CD14-positive monocyte (primary cell): ENCODE results near the gene BPTF. TPM values are rescaled to one million over a fixed set of nuclear protein-coding genes. Genes with fewer than 3 reads are reported as not detected.

Experiments
- DNase-seq, 3 donors: peaks; one replicate each; pipeline ENCODE4 v3.0.0-alpha.2; 2011 to 2022
- H2AFZ ChIP-seq: 2 replicates; pipeline ENCODE4 v1.6.0; 2012; ENCODE audit warnings: mild to moderate bottlenecking, low read depth, low read length, inconsistent platforms; ENCODE audit not compliant: insufficient read depth, poor library complexity, severe bottlenecking
- H3K27ac ChIP-seq, 2 donors: 1 replicate in 1 of 2; 2 replicates in 1 of 2; pipeline ENCODE4 v1.5.1; 2012 to 2013; ENCODE audit warnings: low read length in 2 of 2, control low read depth in 1 of 2, inconsistent platforms in 1 of 2, low read depth in 1 of 2, mild to moderate bottlenecking in 1 of 2
- H3K27me3 ChIP-seq, 2 donors: one replicate each; pipeline versions ENCODE4 v1.6.0 to v1.6.1; 2011 to 2013; ENCODE audit warnings: low read length in 2 of 2; ENCODE audit not compliant: control insufficient read depth in 2 of 2, insufficient read depth in 2 of 2
- H3K36me3 ChIP-seq, 2 donors: replicated peaks in 1 of 2; 1 replicate in 1 of 2; 2 replicates in 1 of 2; pipeline versions ENCODE4 v1.5.1 to v1.6.1; 2012 to 2013; ENCODE audit warnings: low read length in 2 of 2, control low read depth in 1 of 2, inconsistent platforms in 1 of 2, mild to moderate bottlenecking in 1 of 2; ENCODE audit not compliant: insufficient read depth in 2 of 2, control insufficient read depth in 1 of 2
- H3K4me1 ChIP-seq, 2 donors: 1 replicate in 1 of 2; 2 replicates in 1 of 2; pipeline versions ENCODE4 v1.5.1 to v1.6.1; 2012 to 2013; ENCODE audit warnings: low read length in 2 of 2, control low read depth in 1 of 2, inconsistent platforms in 1 of 2, mild to moderate bottlenecking in 1 of 2, moderate library complexity in 1 of 2; ENCODE audit not compliant: insufficient read depth in 2 of 2, control insufficient read depth in 1 of 2
- H3K4me2 ChIP-seq: replicated peaks from 2 replicates; pipeline ENCODE3; 2012; ENCODE audit warnings: low read length, moderate library complexity, mild to moderate bottlenecking; ENCODE audit not compliant: poor library complexity, severe bottlenecking; ENCODE audit errors: extremely low read depth
- H3K4me3 ChIP-seq, 3 experiments: fragments of 200-600 bp in 1 of 3; sonication (generic) in 1 of 3; replicated peaks in 1 of 3; 1 replicate in 2 of 3; 2 replicates in 1 of 3; pipeline ENCODE4 v1.5.1; 2011 to 2013; ENCODE audit warnings: low read length in 3 of 3, mild to moderate bottlenecking in 3 of 3, control low read depth in 2 of 3, low read depth in 2 of 3, inconsistent platforms in 1 of 3, moderate library complexity in 1 of 3
- H3K79me2 ChIP-seq: 2 replicates; pipeline ENCODE4 v1.6.0; 2012; ENCODE audit warnings: mild to moderate bottlenecking, control low read depth, inconsistent platforms, low read length, moderate library complexity; ENCODE audit not compliant: insufficient read depth
- H3K9ac ChIP-seq: 2 replicates; pipeline ENCODE4 v1.6.0; 2017; ENCODE audit warnings: low read length, mild to moderate bottlenecking; ENCODE audit not compliant: insufficient read depth, poor library complexity, severe bottlenecking
- H3K9me3 ChIP-seq, 2 donors: replicated peaks in 1 of 2; 1 replicate in 1 of 2; 2 replicates in 1 of 2; pipeline versions ENCODE4 v1.5.1 to v1.6.1; 2012 to 2013; ENCODE audit warnings: low read length in 2 of 2, control low read depth in 1 of 2; ENCODE audit not compliant: control insufficient read depth in 1 of 2, insufficient read depth in 1 of 2
- H4K20me1 ChIP-seq: 2 replicates; pipeline ENCODE4 v1.6.0; 2012; ENCODE audit warnings: mild to moderate bottlenecking, low read length, control low read depth, moderate library complexity; ENCODE audit not compliant: insufficient read depth
- H3K27ac Mint-ChIP-seq, 7 donors: one replicate each; pipeline ENCODE4 v1.8.0; 2020; ENCODE audit warnings: mild to moderate bottlenecking in 7 of 7, mixed read lengths in 7 of 7, moderate library complexity in 6 of 7, inconsistent platforms in 2 of 7
- H3K27me3 Mint-ChIP-seq, 3 donors: one replicate each; pipeline ENCODE4 v1.8.0; 2021 to 2022; ENCODE audit warnings: low read depth in 3 of 3, mild to moderate bottlenecking in 3 of 3, mixed read lengths in 3 of 3, moderate library complexity in 3 of 3, inconsistent platforms in 1 of 3
- H3K36me3 Mint-ChIP-seq, 2 donors: one replicate each; pipeline ENCODE4 v1.8.0; 2020; ENCODE audit warnings: mixed read lengths in 2 of 2, inconsistent platforms in 1 of 2, mild to moderate bottlenecking in 1 of 2
- H3K4me1 Mint-ChIP-seq: one replicate; pipeline ENCODE4 v1.8.0; 2020; ENCODE audit warnings: mild to moderate bottlenecking, mixed read lengths
- H3K4me3 Mint-ChIP-seq, 2 donors: one replicate each; pipeline ENCODE4 v1.8.0; 2020; ENCODE audit warnings: mild to moderate bottlenecking in 2 of 2, mixed read lengths in 2 of 2, moderate library complexity in 1 of 2
- H3K9me3 Mint-ChIP-seq, 7 donors: one replicate each; pipeline ENCODE4 v1.8.0; 2020 to 2022; ENCODE audit warnings: mixed read lengths in 7 of 7, mild to moderate bottlenecking in 6 of 7, moderate library complexity in 6 of 7, inconsistent platforms in 2 of 7
- CTCF ChIP-seq: fragments of 200-600 bp; IDR thresholded peaks from one replicate; pipeline ENCODE4 v1.8.0; 2022; ENCODE audit warnings: antibody characterized with exemption, mild to moderate bottlenecking
- WGBS: methylation state at CpG from one replicate; pipeline ENCODE4 v1.1.5; 2013; ENCODE audit warnings: missing lambda C conversion rate; ENCODE audit not compliant: insufficient coverage; 5-methylcytosine and 5-hydroxymethylcytosine counted together
- intact Hi-C, 2 donors: fragments of 100-400 bp; cut with micrococcal nuclease; formaldehyde crosslinking; loops; one replicate each; pipeline versions ENCODE4 v1.15.0 to v1.15.1; 2023
- polyA plus RNA-seq, 3 donors: library from polyadenylated mRNA; depleted of rRNA in 1 of 3; unstranded in 2 of 3; stranded (reverse) in 1 of 3; fragments of 300-500 nt in 2 of 3; fragments of >200 nt in 1 of 3; fragmentation: Illumina TruSeq in 2 of 3; gene quantifications; 1 replicate in 2 of 3; 2 replicates in 1 of 3; pipeline ENCODE4 v1.2.3, GENCODE V29; 2012 to 2021

Gene BPTF
- polyA plus RNA-seq, 3 donors = 1.9 to 51.1 (median 4.5) TPM

- H3K27me3 ChIP-seq = peaks cover 25 to 36% of the 10 kb centered on the region in 2 donors
- Mint-ChIP-seq H3K9me3 (peaks cover 0 to 14% (median 11%) of the 10 kb centered on the region in 7 donors), H3K36me3 (peaks cover 3 to 4% of the 10 kb centered on the region in 2 donors), H3K4me3 (no peak overlapping the region), H3K4me1 (peaks cover 26% of the 10 kb centered on the region), H3K27ac (peak overlapping the region in 1 of 7 donors; percentile 54), H3K27me3 (peaks cover 37 to 49% (median 45%) of the 10 kb centered on the region in 3 donors)
- peaks cover 22 to 28% of the 10 kb centered on the region in 2 donors for H3K4me1 ChIP-seq
- no peak for DNase-seq
- no peaks in the 10 kb centered on the region for H4K20me1 ChIP-seq
- H3K4me2 ChIP-seq = no peak overlapping the region
- H3K36me3 ChIP-seq = no peaks in the 10 kb centered on the region
- no peak overlapping the region for H2AFZ ChIP-seq
- no CpG with 5 or more reads among the region's 2 CpGs for WGBS
- intact Hi-C loops = loop anchor here in 1 of 2 donors (10.0 kb wide), 1 partner anchor 1694 kb away; the partner anchor contains the start of gene PRKCA
- H3K4me3 ChIP-seq = no peak overlapping the region
- H3K9ac ChIP-seq = no peak overlapping the region
- H3K27ac ChIP-seq = no peak overlapping the region
- no peaks in the 10 kb centered on the region for H3K9me3 ChIP-seq
- no peak for TF ChIP-seq CTCF
- no peaks in the 10 kb centered on the region for H3K79me2 ChIP-seq
These were observed 173.2 kb downstream of the BPTF start for GRCh38 chr17:67998466-67998865.

- Mint-ChIP-seq H3K9me3 (peaks cover 0 to 14% (median 11%) of the 10 kb centered on the region in 7 donors), H3K27me3 (peaks cover 37 to 47% (median 45%) of the 10 kb centered on the region in 3 donors), H3K27ac (no peak overlapping the region), H3K36me3 (peaks cover 3 to 4% of the 10 kb centered on the region in 2 donors), H3K4me3 (no peak overlapping the region), H3K4me1 (peaks cover 22% of the 10 kb centered on the region)
- intact Hi-C loops = loop anchor here in 1 of 2 donors (10.0 kb wide), 1 partner anchor 1695 kb away; the partner anchor contains the start of gene PRKCA
- no peaks in the 10 kb centered on the region for H3K9me3 ChIP-seq
- TF ChIP-seq CTCF = no peak
- peaks cover 18 to 23% of the 10 kb centered on the region in 2 donors for H3K4me1 ChIP-seq
- no peak overlapping the region for H3K4me3 ChIP-seq
- peaks cover 24 to 36% of the 10 kb centered on the region in 2 donors for H3K27me3 ChIP-seq
- no peak overlapping the region for H3K9ac ChIP-seq
- no peaks in the 10 kb centered on the region for H3K36me3 ChIP-seq
- no peak overlapping the region for H2AFZ ChIP-seq
- no peaks in the 10 kb centered on the region for H4K20me1 ChIP-seq
- DNase-seq = no peak
- H3K4me2 ChIP-seq = no peak overlapping the region
- WGBS = 100% methylated on average over 1 of the region's 3 CpGs
- no peaks in the 10 kb centered on the region for H3K79me2 ChIP-seq
- no peak overlapping the region for H3K27ac ChIP-seq
These were observed 174.1 kb downstream of the BPTF start for GRCh38 chr17:67999291-67999911.
